HepG2 (cell line): ENCODE measurements around the gene ZFAND6. TPM values are rescaled to one million over a fixed set of nuclear protein-coding genes. Genes with fewer than 3 reads are reported as not detected.
A peak's percentile ranks its signal among the peaks of the same experiment; 100 is the strongest.

Source experiments
- ARNT2 ChIP-seq: sonication (generic); formaldehyde crosslinking; IDR thresholded peaks from 2 replicates; pipeline ENCODE4 v1.8.0; 2022; ENCODE audit warnings: mild to moderate bottlenecking, low read depth, missing genetic modification reagents, moderate library complexity
- CAMTA2 ChIP-seq: sonication (generic); formaldehyde crosslinking; IDR thresholded peaks from 2 replicates; pipeline ENCODE4 v1.4.0; 2020; ENCODE audit warnings: mild to moderate bottlenecking, missing genetic modification reagents, borderline replicate concordance
- FOXP1 ChIP-seq, 2 experiments: fragments of 450-650 bp in 1 of 2; IDR thresholded peaks; 2 replicates each; pipeline ENCODE4 v1.6.1; 2017 to 2018; ENCODE audit warnings: antibody characterized with exemption in 1 of 2
- KLF13 ChIP-seq: sonication (generic); formaldehyde crosslinking; IDR thresholded peaks from 2 replicates; pipeline ENCODE4 v1.4.0; 2020; ENCODE audit warnings: mild to moderate bottlenecking, missing genetic modification reagents
- LCORL ChIP-seq, 2 experiments: fragments of 450-650 bp in 1 of 2; sonication (generic) in 1 of 2; formaldehyde crosslinking in 1 of 2; IDR thresholded peaks; 2 replicates each; pipeline versions ENCODE4 v1.5.0 to v1.6.1; 2017 to 2020; ENCODE audit warnings: antibody characterized with exemption in 1 of 2, missing genetic modification reagents in 1 of 2
- MIXL1 ChIP-seq: IDR thresholded peaks from 2 replicates; pipeline ENCODE4 v1.6.1; 2016
- MLLT10 ChIP-seq: sonication (generic); formaldehyde crosslinking; IDR thresholded peaks from 2 replicates; pipeline ENCODE4 v1.4.0; 2020; ENCODE audit warnings: missing genetic modification reagents
- MTA3 ChIP-seq: sonication (generic); formaldehyde crosslinking; IDR thresholded peaks from 2 replicates; pipeline ENCODE4 v1.4.0; 2020; ENCODE audit warnings: missing genetic modification reagents
- MYC ChIP-seq: sonication (generic); formaldehyde crosslinking; IDR thresholded peaks from 2 replicates; pipeline ENCODE4 v1.9.0; 2021; ENCODE audit warnings: missing genetic modification reagents, borderline replicate concordance
- PCBP1 ChIP-seq: fragments of 200-400 bp; formaldehyde crosslinking; IDR thresholded peaks from 2 replicates; pipeline ENCODE4 v1.6.1; 2017; ENCODE audit warnings: mild to moderate bottlenecking, low read depth, low read length, borderline replicate concordance
- PHF8 ChIP-seq: sonication (generic); formaldehyde crosslinking; IDR thresholded peaks from 2 replicates; pipeline ENCODE4 v1.5.0; 2020; ENCODE audit warnings: missing genetic modification reagents
- RORA ChIP-seq: sonication (generic); formaldehyde crosslinking; IDR thresholded peaks from 2 replicates; pipeline ENCODE4 v1.5.0; 2020; ENCODE audit warnings: mild to moderate bottlenecking, missing genetic modification reagents, moderate library complexity
- SRSF4 ChIP-seq: fragments of 200-400 bp; formaldehyde crosslinking; IDR thresholded peaks from one replicate; pipeline ENCODE4 v1.6.1; 2018; ENCODE audit warnings: mild to moderate bottlenecking, low read depth, low read length, moderate library complexity; ENCODE audit not compliant: poor library complexity, severe bottlenecking
- ZEB1 ChIP-seq: IDR thresholded peaks from 2 replicates; pipeline ENCODE4 v1.6.1; 2012; ENCODE audit warnings: mild to moderate bottlenecking, low read depth, inconsistent platforms; ENCODE audit not compliant: insufficient replicate concordance
- ZNF143 ChIP-seq: sonication (generic); formaldehyde crosslinking; IDR thresholded peaks from 2 replicates; pipeline ENCODE4 v1.4.0; 2020; ENCODE audit warnings: missing genetic modification reagents
- ZNF296 ChIP-seq: sonication (generic); formaldehyde crosslinking; conservative IDR thresholded peaks from 2 replicates; pipeline ENCODE4 v1.5.0; 2020; ENCODE audit warnings: mild to moderate bottlenecking, missing genetic modification reagents
- ZNF354B ChIP-seq: sonication (generic); formaldehyde crosslinking; IDR thresholded peaks from 2 replicates; pipeline ENCODE4 v1.8.0; 2022; ENCODE audit warnings: mild to moderate bottlenecking, missing genetic modification reagents
- polyA plus RNA-seq, 8 experiments: library from polyadenylated mRNA; depleted of rRNA in 3 of 8; stranded (reverse) in 7 of 8; unstranded in 1 of 8; fragments of >200 nt; fragmentation: Illumina TruSeq in 4 of 8; extraction: Trizol in 4 of 8; gene quantifications; 2 replicates each; pipeline versions ENCODE4 v1.2.1 to v1.2.3, GENCODE V29; 2011 to 2016; ENCODE audit warnings: low read depth in 4 of 8, missing spikeins in 1 of 8, mixed read lengths in 1 of 8; ENCODE audit not compliant: insufficient read depth in 1 of 8
- total RNA-seq, 5 experiments: library from RNA; depleted of rRNA; stranded (reverse); fragments of >200 nt; fragmentation: Illumina TruSeq; extraction: Trizol; gene quantifications; 2 replicates each; pipeline ENCODE4 v1.2.3, GENCODE V29; 2016; ENCODE audit warnings: low read depth in 1 of 5
- TF ChIP-seq, protein P1 (sequence below): IDR thresholded peaks from 2 replicates; pipeline ENCODE4 v1.4.0; 2020; ENCODE audit warnings: mild to moderate bottlenecking, missing genetic modification reagents
- TF ChIP-seq, protein P2 (sequence below): sonication (generic); formaldehyde crosslinking; conservative IDR thresholded peaks from 2 replicates; pipeline ENCODE4 v1.4.0; 2020; ENCODE audit warnings: mild to moderate bottlenecking, missing genetic modification reagents, moderate library complexity
- TF ChIP-seq, protein P3 (sequence below): sonication (generic); formaldehyde crosslinking; IDR thresholded peaks from 2 replicates; pipeline ENCODE4 v1.5.0; 2020; ENCODE audit warnings: mild to moderate bottlenecking, missing genetic modification reagents

Gene ZFAND6
- total and polyA plus RNA-seq, 2 of the 13 experiments (the other 11 are each of a cell fraction or from before 2014, with no cell fraction given): 84.2 to 115 TPM

DNA sequence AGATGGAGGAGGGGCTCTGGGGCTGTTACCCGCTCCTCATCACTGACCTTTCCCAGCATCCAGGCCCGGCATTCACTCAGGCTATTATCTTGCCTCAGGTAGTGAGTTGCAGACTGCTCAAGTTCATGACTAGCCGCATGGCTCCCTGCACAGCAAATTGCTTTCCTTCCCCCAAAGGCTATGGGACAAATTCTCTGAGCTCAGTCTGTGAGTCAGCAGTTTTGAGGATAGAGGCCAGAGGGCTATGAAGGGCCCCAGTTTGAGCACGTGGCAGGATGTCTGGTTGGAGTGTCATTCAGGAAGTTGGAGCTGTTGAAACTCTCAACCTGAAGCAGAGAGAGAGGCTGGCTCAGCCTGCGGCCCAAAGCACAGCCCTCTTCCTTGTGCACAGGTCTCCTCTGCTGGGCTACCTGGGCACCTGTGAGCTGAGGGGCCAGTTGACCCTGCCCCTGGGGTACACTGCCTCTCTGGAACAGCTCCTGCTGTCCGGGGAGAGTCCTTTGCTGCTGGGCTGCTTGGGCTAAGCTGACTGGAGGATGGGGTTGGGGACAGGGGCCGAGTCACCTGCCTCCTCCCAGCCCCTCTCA, 101.2 kb downstream of the ZFAND6 start (continued):
- no peak for TF ChIP-seq MLLT10
- TF ChIP-seq ZNF143: no peak
- TF ChIP-seq ZEB1: no peak
- no peak for TF ChIP-seq PCBP1
- TF ChIP-seq ARNT2 (CRISPR knock-in tag): 0 out of 2 replicates have a peak, but pooled peaks have one; percentile 25
- TF ChIP-seq MTA3 (CRISPR knock-in tag): no peak
- no peak for TF ChIP-seq ZNF354B
- TF ChIP-seq, protein P1, sequence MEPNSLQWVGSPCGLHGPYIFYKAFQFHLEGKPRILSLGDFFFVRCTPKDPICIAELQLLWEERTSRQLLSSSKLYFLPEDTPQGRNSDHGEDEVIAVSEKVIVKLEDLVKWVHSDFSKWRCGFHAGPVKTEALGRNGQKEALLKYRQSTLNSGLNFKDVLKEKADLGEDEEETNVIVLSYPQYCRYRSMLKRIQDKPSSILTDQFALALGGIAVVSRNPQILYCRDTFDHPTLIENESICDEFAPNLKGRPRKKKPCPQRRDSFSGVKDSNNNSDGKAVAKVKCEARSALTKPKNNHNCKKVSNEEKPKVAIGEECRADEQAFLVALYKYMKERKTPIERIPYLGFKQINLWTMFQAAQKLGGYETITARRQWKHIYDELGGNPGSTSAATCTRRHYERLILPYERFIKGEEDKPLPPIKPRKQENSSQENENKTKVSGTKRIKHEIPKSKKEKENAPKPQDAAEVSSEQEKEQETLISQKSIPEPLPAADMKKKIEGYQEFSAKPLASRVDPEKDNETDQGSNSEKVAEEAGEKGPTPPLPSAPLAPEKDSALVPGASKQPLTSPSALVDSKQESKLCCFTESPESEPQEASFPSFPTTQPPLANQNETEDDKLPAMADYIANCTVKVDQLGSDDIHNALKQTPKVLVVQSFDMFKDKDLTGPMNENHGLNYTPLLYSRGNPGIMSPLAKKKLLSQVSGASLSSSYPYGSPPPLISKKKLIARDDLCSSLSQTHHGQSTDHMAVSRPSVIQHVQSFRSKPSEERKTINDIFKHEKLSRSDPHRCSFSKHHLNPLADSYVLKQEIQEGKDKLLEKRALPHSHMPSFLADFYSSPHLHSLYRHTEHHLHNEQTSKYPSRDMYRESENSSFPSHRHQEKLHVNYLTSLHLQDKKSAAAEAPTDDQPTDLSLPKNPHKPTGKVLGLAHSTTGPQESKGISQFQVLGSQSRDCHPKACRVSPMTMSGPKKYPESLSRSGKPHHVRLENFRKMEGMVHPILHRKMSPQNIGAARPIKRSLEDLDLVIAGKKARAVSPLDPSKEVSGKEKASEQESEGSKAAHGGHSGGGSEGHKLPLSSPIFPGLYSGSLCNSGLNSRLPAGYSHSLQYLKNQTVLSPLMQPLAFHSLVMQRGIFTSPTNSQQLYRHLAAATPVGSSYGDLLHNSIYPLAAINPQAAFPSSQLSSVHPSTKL: peak; percentile 85
- no peak for TF ChIP-seq PHF8 (CRISPR knock-in tag)
- TF ChIP-seq, protein P2, sequence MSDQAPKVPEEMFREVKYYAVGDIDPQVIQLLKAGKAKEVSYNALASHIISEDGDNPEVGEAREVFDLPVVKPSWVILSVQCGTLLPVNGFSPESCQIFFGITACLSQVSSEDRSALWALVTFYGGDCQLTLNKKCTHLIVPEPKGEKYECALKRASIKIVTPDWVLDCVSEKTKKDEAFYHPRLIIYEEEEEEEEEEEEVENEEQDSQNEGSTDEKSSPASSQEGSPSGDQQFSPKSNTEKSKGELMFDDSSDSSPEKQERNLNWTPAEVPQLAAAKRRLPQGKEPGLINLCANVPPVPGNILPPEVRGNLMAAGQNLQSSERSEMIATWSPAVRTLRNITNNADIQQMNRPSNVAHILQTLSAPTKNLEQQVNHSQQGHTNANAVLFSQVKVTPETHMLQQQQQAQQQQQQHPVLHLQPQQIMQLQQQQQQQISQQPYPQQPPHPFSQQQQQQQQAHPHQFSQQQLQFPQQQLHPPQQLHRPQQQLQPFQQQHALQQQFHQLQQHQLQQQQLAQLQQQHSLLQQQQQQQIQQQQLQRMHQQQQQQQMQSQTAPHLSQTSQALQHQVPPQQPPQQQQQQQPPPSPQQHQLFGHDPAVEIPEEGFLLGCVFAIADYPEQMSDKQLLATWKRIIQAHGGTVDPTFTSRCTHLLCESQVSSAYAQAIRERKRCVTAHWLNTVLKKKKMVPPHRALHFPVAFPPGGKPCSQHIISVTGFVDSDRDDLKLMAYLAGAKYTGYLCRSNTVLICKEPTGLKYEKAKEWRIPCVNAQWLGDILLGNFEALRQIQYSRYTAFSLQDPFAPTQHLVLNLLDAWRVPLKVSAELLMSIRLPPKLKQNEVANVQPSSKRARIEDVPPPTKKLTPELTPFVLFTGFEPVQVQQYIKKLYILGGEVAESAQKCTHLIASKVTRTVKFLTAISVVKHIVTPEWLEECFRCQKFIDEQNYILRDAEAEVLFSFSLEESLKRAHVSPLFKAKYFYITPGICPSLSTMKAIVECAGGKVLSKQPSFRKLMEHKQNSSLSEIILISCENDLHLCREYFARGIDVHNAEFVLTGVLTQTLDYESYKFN (CRISPR knock-in tag): peak; percentile 60
- TF ChIP-seq FOXP1 (IDR thresholded peaks at IDR 0.05): no peak
- no peak; the same call in 1 of the 2 replicates for TF ChIP-seq FOXP1 (CRISPR knock-in tag; IDR thresholded peaks at IDR 0.05)
- TF ChIP-seq KLF13 (CRISPR knock-in tag): no peak
- TF ChIP-seq LCORL (IDR thresholded peaks at IDR 0.05): no peak
- TF ChIP-seq LCORL (CRISPR knock-in tag; IDR thresholded peaks at IDR 0.05): peak; percentile 71
- TF ChIP-seq SRSF4: no peak
- peak; percentile 83; the same call in 1 of the 2 replicates for TF ChIP-seq MYC
- no peak for TF ChIP-seq ZNF296 (CRISPR knock-in tag)
- 0 out of 2 replicates have a peak, but pooled peaks have one; percentile 37 for TF ChIP-seq MIXL1 (CRISPR knock-in tag)
- TF ChIP-seq, protein P3, sequence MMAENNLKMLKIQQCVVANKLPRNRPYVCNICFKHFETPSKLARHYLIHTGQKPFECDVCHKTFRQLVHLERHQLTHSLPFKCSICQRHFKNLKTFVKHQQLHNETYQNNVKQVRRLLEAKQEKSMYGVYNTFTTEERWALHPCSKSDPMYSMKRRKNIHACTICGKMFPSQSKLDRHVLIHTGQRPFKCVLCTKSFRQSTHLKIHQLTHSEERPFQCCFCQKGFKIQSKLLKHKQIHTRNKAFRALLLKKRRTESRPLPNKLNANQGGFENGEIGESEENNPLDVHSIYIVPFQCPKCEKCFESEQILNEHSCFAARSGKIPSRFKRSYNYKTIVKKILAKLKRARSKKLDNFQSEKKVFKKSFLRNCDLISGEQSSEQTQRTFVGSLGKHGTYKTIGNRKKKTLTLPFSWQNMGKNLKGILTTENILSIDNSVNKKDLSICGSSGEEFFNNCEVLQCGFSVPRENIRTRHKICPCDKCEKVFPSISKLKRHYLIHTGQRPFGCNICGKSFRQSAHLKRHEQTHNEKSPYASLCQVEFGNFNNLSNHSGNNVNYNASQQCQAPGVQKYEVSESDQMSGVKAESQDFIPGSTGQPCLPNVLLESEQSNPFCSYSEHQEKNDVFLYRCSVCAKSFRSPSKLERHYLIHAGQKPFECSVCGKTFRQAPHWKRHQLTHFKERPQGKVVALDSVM (CRISPR knock-in tag): peak; percentile 64; the same call in 1 of the 2 replicates
- no peak for TF ChIP-seq RORA
- no peak for TF ChIP-seq CAMTA2 (CRISPR knock-in tag)
